Neural cell (in vitro differentiated cells): ENCODE results near the gene CHKB. TPM values are rescaled to one million over a fixed set of nuclear protein-coding genes. Genes with fewer than 3 reads are reported as not detected.

Experiments
- H2AFZ ChIP-seq: fragments of 200-600, 300-800 bp; sonication (generic), shearing (Covaris generic); 2 replicates; pipeline ENCODE4 v1.6.0; 2014; ENCODE audit warnings: low read depth, mild to moderate bottlenecking, antibody characterized with exemption, low read length, moderate library complexity
- H3F3A ChIP-seq: fragments of 200-600 bp; shearing (Covaris generic); 2 replicates; pipeline ENCODE4 v1.6.1; 2016; ENCODE audit warnings: mild to moderate bottlenecking, moderate library complexity, mixed read lengths, antibody characterized with exemption, low read length; ENCODE audit not compliant: insufficient read depth, poor library complexity, severe bottlenecking
- H3K27ac ChIP-seq: fragments of 200-600, 300-800 bp; sonication (generic), shearing (Covaris generic); 2 replicates; pipeline ENCODE4 v1.5.1; 2014; ENCODE audit warnings: mild to moderate bottlenecking, low read length, moderate library complexity
- H3K27me3 ChIP-seq: fragments of 300-800, 200-600 bp; sonication (generic), shearing (Covaris generic); 2 replicates; pipeline ENCODE4 v1.6.0; 2014; ENCODE audit warnings: mild to moderate bottlenecking, low read depth, low read length, moderate library complexity; ENCODE audit not compliant: insufficient read depth
- H3K36me3 ChIP-seq: fragments of 300-800, 200-600 bp; sonication (generic), shearing (Covaris generic); 2 replicates; pipeline ENCODE4 v1.5.1; 2014; ENCODE audit warnings: mild to moderate bottlenecking, antibody characterized with exemption, low read length, moderate library complexity; ENCODE audit not compliant: insufficient read depth
- H3K4me2 ChIP-seq: fragments of 300-800, 200-600 bp; sonication (generic), shearing (Covaris generic); 2 replicates; pipeline ENCODE4 v1.6.0; 2014; ENCODE audit warnings: mild to moderate bottlenecking, low read length
- H3K4me3 ChIP-seq: fragments of 300-800, 200-600 bp; sonication (generic), shearing (Covaris generic); 2 replicates; pipeline ENCODE4 v1.5.1; 2014; ENCODE audit warnings: mild to moderate bottlenecking, low read length, moderate library complexity
- H3K79me2 ChIP-seq: fragments of 200-600 bp; shearing (Covaris generic); replicated peaks from 2 replicates; pipeline ENCODE4 v1.6.0; 2014; ENCODE audit warnings: mild to moderate bottlenecking, low read length, moderate library complexity; ENCODE audit not compliant: insufficient read depth
- H3K9ac ChIP-seq: fragments of 300-800, 200-600 bp; sonication (generic), shearing (Covaris generic); 2 replicates; pipeline ENCODE4 v1.6.1; 2016; ENCODE audit warnings: mild to moderate bottlenecking, low read length, mixed read lengths
- H3K9me2 ChIP-seq: fragments of 200-600 bp; shearing (Covaris generic); 2 replicates; pipeline ENCODE4 v1.6.1; 2016; ENCODE audit warnings: mild to moderate bottlenecking, low read length, mixed read lengths; ENCODE audit not compliant: insufficient read depth
- H3K9me3 ChIP-seq: fragments of 200-600, 300-800 bp; sonication (generic), shearing (Covaris generic); 2 replicates; pipeline ENCODE4 v1.6.1; 2016; ENCODE audit warnings: mild to moderate bottlenecking, mixed run types, low read length, moderate library complexity, mixed read lengths
- H4K20me1 ChIP-seq: fragments of 200-600 bp; shearing (Covaris generic); 2 replicates; pipeline ENCODE4 v1.6.1; 2016; ENCODE audit warnings: mild to moderate bottlenecking, mixed run types; ENCODE audit not compliant: insufficient read depth
- CTCF ChIP-seq: fragments of 450-650 bp; IDR thresholded peaks from 2 replicates; pipeline ENCODE4 v1.5.1; 2014; ENCODE audit warnings: antibody characterized with exemption, mild to moderate bottlenecking, moderate library complexity; ENCODE audit not compliant: poor library complexity, severe bottlenecking
- EP300 ChIP-seq: fragments of 450-650 bp; conservative IDR thresholded peaks from 2 replicates; pipeline ENCODE4 v1.6.1; 2014; ENCODE audit warnings: antibody characterized with exemption, mild to moderate bottlenecking, moderate library complexity; ENCODE audit not compliant: poor library complexity, severe bottlenecking
- EZH2 ChIP-seq: fragments of 200-600, 300-800 bp; shearing (Covaris generic), sonication (generic); IDR thresholded peaks from 2 replicates; pipeline ENCODE4 v1.6.1; 2014; ENCODE audit warnings: antibody characterized with exemption, low read length, borderline replicate concordance, mild to moderate bottlenecking; ENCODE audit not compliant: insufficient read depth, poor library complexity, severe bottlenecking
- MXI1 ChIP-seq: fragments of 450-650 bp; conservative IDR thresholded peaks from 2 replicates; pipeline ENCODE4 v1.6.1; 2014; ENCODE audit warnings: antibody characterized with exemption, mild to moderate bottlenecking; ENCODE audit not compliant: poor library complexity, severe bottlenecking
- POLR2AphosphoS5 ChIP-seq: IDR thresholded peaks from 2 replicates; pipeline ENCODE4 v1.6.1; 2012
- RAD21 ChIP-seq: fragments of 450-650 bp; conservative IDR thresholded peaks from 2 replicates; pipeline ENCODE4 v1.6.1; 2014; ENCODE audit warnings: antibody characterized with exemption, mild to moderate bottlenecking, moderate library complexity
- SMC3 ChIP-seq: fragments of 450-650 bp; conservative IDR thresholded peaks from 2 replicates; pipeline ENCODE4 v1.6.1; 2014; ENCODE audit warnings: antibody characterized with exemption, mild to moderate bottlenecking, moderate library complexity; ENCODE audit not compliant: poor library complexity
- TAF1 ChIP-seq: IDR thresholded peaks from 2 replicates; pipeline ENCODE4 v1.6.1; 2012; ENCODE audit warnings: low read depth
- polyA plus RNA-seq: library from polyadenylated mRNA; depleted of rRNA; stranded (reverse); fragments of >200 nt; gene quantifications from 2 replicates; pipeline ENCODE4 v1.2.3, GENCODE V29; 2014
- TF ChIP-seq, protein P1 (sequence below): IDR thresholded peaks from 2 replicates; pipeline ENCODE4 v1.6.1; 2012; ENCODE audit warnings: borderline replicate concordance

The CHKB gene
- polyA plus RNA-seq, 1 donor from 2014 or later = 173 TPM

- H3F3A ChIP-seq = no peaks in the 10 kb centered on the region
- H3K36me3 ChIP-seq = no peaks in the 10 kb centered on the region
- H3K9ac ChIP-seq = no peak within 1 kb of the TSS
- no peaks in the 10 kb centered on the region for H4K20me1 ChIP-seq
- no peak within 1 kb of the TSS for H2AFZ ChIP-seq
- no peak within 1 kb of the TSS for H3K4me2 ChIP-seq
- no peaks in the 10 kb centered on the region for H3K27me3 ChIP-seq
- no peak within 1 kb of the TSS for H3K27ac ChIP-seq
- no peaks in the 10 kb centered on the region for H3K9me3 ChIP-seq
- H3K79me2 ChIP-seq = peaks cover 9% of the 10 kb centered on the region
- no peak within 1 kb of the TSS for H3K4me3 ChIP-seq
- no peaks in the 10 kb centered on the region for H3K9me2 ChIP-seq
- TF ChIP-seq POLR2AphosphoS5 (no peak), SMC3 (no peak), MXI1 (no peak), EZH2 (no peak), RAD21 (no peak), CTCF (no peak), EP300 (no peak), TAF1 (no peak)
- TF ChIP-seq, protein P1, sequence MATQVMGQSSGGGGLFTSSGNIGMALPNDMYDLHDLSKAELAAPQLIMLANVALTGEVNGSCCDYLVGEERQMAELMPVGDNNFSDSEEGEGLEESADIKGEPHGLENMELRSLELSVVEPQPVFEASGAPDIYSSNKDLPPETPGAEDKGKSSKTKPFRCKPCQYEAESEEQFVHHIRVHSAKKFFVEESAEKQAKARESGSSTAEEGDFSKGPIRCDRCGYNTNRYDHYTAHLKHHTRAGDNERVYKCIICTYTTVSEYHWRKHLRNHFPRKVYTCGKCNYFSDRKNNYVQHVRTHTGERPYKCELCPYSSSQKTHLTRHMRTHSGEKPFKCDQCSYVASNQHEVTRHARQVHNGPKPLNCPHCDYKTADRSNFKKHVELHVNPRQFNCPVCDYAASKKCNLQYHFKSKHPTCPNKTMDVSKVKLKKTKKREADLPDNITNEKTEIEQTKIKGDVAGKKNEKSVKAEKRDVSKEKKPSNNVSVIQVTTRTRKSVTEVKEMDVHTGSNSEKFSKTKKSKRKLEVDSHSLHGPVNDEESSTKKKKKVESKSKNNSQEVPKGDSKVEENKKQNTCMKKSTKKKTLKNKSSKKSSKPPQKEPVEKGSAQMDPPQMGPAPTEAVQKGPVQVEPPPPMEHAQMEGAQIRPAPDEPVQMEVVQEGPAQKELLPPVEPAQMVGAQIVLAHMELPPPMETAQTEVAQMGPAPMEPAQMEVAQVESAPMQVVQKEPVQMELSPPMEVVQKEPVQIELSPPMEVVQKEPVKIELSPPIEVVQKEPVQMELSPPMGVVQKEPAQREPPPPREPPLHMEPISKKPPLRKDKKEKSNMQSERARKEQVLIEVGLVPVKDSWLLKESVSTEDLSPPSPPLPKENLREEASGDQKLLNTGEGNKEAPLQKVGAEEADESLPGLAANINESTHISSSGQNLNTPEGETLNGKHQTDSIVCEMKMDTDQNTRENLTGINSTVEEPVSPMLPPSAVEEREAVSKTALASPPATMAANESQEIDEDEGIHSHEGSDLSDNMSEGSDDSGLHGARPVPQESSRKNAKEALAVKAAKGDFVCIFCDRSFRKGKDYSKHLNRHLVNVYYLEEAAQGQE = no peak
Observed at GRCh38 chr22:50577987-50578775, 4.5 kb downstream of the CHKB start, which contains the start of gene CPT1B. Gene CPT1B (minus strand): TSS chr22:50578427. CDS start chr22:50577915, 512 bp downstream.

- TF ChIP-seq SMC3 (no peak), TAF1 (no peak), POLR2AphosphoS5 (no peak), EZH2 (no peak), EP300 (no peak), CTCF (no peak), MXI1 (no peak), RAD21 (no peak)
- TF ChIP-seq, protein P1 = no peak
- Histone ChIP-seq H3K4me3 (no peak overlapping the region), H3K9ac (no peak overlapping the region), H2AFZ (no peak overlapping the region), H3K27me3 (no peaks in the 10 kb centered on the region), H3K9me2 (no peaks in the 10 kb centered on the region), H4K20me1 (no peaks in the 10 kb centered on the region), H3K79me2 (peaks cover 9% of the 10 kb centered on the region), H3K36me3 (no peaks in the 10 kb centered on the region), H3F3A (no peaks in the 10 kb centered on the region), H3K4me2 (no peak overlapping the region), H3K27ac (no peak overlapping the region), H3K9me3 (no peaks in the 10 kb centered on the region)
Observed at GRCh38 chr22:50577697-50577986, 5.0 kb downstream of the CHKB start.
